HG02763 (cell line): ENCODE measurements around the gene TMEM9B.
A peak's percentile ranks its signal among the peaks of the same experiment; 100 is the strongest.

Source experiments
- ATAC-seq: cut with Tn5 transposase; IDR thresholded peaks from one replicate; pipeline ENCODE4 v1.9.1; 2021; ENCODE audit warnings: mild to moderate bottlenecking, moderate library complexity; ENCODE audit not compliant: unreplicated experiment

Gene TMEM9B

DNA sequence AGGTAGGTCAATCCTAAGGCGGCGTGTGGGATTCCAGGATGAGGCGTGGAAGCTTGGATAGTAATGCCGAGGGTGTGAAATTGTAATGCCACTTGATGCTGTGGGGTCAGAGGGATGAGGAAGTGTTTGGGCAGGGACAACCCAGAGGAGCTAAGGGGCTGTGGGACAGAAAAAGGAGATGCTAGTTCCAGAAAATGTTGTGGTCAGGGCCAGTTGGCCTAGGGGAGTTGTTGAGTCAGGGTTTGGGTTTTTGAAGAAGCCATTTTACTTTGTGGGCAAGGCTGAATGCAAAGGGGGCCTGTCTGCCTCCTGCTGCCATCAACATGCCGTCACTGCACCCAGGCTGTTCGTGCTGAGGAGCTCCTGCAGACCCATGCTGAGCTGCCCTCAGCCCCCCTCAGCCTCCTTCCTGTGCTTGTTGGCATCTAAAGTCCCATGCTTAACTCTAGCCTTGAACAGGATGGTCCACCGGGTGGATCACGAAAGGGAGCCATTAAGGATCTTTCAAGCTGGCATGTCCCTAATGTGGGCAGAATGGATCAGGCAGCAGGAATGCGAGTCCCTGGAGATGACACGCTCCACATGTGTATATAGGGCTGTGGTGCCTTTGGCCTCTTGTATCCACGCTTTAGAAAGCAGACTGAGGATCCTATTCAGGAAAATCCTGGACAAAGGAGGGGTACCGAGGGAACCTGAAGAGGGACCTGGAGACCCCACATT lies 33.6 kb downstream of the TMEM9B start:
- no peak for ATAC-seq

DNA sequence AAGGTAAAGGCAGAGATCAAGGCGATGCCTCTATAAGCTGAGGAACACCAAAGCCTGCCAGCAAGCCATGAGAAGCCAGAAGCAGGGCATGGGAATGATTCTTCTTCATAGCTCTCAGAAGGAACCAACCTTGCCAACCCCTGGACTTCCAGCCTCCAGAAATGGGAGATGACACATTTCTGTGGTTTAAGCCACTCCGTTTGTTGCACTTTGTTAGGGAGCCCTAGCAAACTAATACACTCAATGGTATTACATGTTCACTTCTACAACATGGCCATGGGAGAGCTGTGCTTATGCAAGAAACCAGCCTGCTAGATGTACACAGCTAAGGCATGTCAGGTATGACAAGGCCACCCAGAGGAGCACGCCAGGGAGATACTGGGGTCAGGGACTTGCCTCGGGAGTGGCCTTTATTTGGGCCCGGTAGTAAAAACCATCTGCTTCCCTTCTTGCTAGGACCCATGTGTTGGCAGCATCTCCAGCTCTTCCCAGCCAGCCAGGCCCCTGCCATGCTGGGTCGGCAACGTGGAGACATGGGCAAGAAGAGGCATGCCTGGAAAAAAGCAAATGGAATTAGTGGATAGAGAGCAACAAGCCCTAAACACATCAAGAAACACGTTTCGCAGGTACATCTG lies 35.1 kb downstream of the TMEM9B start:
- no peak for ATAC-seq

DNA sequence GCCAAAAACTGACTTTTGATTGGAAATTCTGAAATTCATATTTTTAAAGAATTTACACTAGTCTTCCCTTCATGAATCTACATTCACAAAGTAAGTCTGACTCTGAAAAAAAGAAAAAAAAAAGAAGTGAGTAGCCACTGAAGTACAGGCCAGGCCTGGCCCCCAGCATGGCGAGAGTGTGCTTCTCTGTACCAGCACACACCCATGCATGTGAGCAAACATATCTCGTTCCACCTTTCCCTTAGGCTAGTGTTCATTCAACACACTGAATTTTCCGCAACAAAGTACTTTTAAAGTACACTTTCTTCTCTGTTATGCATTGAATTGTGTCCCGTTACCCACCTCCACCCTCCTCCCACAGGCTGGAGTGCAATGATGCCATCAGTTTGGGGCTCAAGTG lies 36.0 kb downstream of the TMEM9B start:
- ATAC-seq, result no peak

GRCh38 chr11:8927233-8927632 lies 37.0 kb downstream of the TMEM9B start:
- ATAC-seq, result no peak

GRCh38 chr11:8926236-8926635 lies 38.0 kb downstream of the TMEM9B start:
- ATAC-seq, result no peak

GRCh38 chr11:8925711-8926110 lies 38.5 kb downstream of the TMEM9B start:
- no peak for ATAC-seq

DNA sequence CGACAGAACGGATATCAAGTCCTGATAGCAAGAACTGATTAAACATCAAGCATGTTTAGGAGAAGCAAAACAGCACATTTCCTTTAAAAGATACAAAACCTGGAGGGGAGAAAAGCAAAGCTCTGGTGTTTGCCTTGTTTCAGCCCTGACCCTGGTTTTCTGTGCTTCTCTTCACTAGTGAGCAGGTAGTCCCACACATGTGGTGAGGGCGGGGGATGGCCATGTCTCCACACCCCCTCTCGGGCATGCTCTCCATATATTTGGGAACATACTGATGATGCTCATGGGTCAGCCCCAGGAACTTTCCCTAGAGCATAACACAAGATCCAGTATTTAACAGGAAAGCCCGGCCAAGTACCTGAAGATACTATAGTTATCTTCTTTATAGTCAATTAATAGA lies 41.6 kb downstream of the TMEM9B start:
- ATAC-seq, result no peak

- no peak for ATAC-seq
Observed at GRCh38 chr11:8917157-8917825, 47.0 kb downstream of the TMEM9B start.

DNA sequence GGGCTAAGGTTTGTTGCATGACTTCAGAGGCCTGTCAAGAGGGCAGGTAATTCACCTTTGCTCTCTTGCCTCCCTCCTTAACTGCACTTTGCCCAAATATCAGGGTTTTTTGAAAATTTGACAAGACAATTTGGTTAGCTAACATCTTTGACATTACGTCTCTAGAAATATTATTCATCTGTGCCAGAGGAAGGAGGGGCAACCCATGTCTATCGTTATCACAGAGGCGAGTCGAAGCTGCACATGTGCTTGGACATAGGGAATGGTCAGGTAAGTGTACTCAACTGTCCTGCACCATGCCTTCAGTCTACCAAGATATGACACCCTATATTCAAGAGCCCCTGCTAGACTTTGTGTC lies 49.6 kb downstream of the TMEM9B start:
- no peak for ATAC-seq

- no peak for ATAC-seq
Observed at GRCh38 chr11:8913961-8914660, 50.1 kb downstream of the TMEM9B start.

- ATAC-seq, result peak; percentile 63
Observed at GRCh38 chr11:8911029-8911823, 53.0 kb downstream of the TMEM9B start, which contains the start of gene AKIP1. AKIP1 (plus strand) TSS chr11:8911189; CDS start chr11:8911450, 261 bp downstream.

- no peak for ATAC-seq
Observed at GRCh38 chr11:8910649-8911026, 53.6 kb downstream of the TMEM9B start.

DNA sequence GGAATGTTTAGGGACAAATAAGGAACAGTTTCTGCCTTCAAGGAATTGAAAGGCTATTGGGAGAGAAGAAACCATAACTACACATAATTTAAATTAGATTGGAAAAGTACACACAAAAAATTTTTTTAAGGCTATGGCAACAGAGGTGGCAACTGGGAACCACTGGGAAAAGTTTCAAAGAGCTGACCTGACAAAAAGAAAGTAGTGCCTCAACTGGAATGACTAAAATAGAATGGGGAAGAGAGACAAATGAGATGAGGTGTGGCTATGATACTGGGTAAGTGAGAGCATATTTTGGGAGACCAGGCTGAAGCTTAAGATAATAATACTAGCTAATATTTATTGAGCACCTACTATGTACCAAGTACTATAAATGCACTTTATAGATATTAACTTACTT lies 56.1 kb downstream of the TMEM9B start:
- ATAC-seq, result no peak

DNA sequence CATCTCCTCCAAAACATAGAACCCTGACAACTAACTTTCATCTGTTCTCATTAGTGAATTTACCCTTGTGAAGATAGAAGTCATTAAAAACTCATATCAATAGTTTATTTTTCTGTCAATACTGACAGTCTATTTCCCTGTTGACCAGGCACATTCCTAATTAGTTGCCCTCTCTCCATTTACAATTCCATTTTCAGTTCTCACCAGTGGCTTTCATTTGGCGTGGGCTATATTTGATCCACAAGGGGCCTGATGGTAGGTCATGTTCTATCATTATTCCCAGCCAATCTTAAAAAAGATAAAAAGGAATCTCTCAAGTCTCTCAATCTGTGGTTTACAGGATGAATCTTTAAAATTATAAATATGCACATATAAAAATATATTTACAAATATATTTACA lies 57.1 kb downstream of the TMEM9B start:
- ATAC-seq, result no peak

GRCh38 chr11:8905528-8906165 lies 58.6 kb downstream of the TMEM9B start:
- no peak for ATAC-seq

GRCh38 chr11:8899119-8899753 lies 65.0 kb downstream of the TMEM9B start:
- ATAC-seq, result no peak
